ENCODE results near the gene TSLP.

DNA sequence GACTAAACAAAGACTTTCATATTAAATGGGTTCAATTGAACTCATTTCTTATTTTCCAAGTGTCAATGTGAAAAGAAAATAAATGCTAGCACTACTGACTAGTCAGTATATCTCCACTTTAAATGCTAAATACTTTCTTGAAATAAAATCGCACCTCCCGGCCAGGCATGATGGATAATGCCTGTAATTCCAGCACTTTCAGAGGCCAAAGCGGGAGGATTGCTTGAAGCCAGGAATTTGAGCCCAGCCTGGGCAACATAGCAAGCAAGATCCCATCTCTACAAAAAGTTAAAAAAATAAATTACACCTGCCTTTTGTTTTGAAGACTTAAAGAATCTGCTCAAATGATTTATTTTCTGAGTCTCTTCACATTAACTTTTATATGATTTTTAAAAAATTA lies 55.4 kb downstream of the TSLP start:
- TF ChIP-seq EZH2 (IDR thresholded peaks at IDR 0.05; ENCODE audit: borderline replicate concordance, low read depth, low read length, poor library complexity, severe bottlenecking) = no peak
- TF ChIP-seq, protein P1, sequence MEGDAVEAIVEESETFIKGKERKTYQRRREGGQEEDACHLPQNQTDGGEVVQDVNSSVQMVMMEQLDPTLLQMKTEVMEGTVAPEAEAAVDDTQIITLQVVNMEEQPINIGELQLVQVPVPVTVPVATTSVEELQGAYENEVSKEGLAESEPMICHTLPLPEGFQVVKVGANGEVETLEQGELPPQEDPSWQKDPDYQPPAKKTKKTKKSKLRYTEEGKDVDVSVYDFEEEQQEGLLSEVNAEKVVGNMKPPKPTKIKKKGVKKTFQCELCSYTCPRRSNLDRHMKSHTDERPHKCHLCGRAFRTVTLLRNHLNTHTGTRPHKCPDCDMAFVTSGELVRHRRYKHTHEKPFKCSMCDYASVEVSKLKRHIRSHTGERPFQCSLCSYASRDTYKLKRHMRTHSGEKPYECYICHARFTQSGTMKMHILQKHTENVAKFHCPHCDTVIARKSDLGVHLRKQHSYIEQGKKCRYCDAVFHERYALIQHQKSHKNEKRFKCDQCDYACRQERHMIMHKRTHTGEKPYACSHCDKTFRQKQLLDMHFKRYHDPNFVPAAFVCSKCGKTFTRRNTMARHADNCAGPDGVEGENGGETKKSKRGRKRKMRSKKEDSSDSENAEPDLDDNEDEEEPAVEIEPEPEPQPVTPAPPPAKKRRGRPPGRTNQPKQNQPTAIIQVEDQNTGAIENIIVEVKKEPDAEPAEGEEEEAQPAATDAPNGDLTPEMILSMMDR (conservative IDR thresholded peaks at IDR 0.05; ENCODE audit: low read depth, low read length) = no peak

Data from A673 (cell line).